Measurements from ENCODE around the gene PPP1R1B. TPM values are rescaled to one million over a fixed set of nuclear protein-coding genes. Genes with fewer than 3 reads are reported as not detected.

Gene PPP1R1B
- total and polyA plus RNA-seq, 9 of the 15 experiments (the other 6 are each of a cell fraction or from before 2014, with no cell fraction given) = 0.07 to 0.18 (median 0.10) TPM; not detected in 4

- TF ChIP-seq ARID4B (CRISPR knock-in tag; IDR thresholded peaks at IDR 0.05) (no peak), ZBTB26 (CRISPR knock-in tag; IDR thresholded peaks at IDR 0.05) (no peak), ELF2 (CRISPR knock-in tag; IDR thresholded peaks at IDR 0.05) (no peak), ZFP1 (CRISPR knock-in tag; IDR thresholded peaks at IDR 0.05) (no peak), NBN (IDR thresholded peaks at IDR 0.05; ENCODE audit: low read depth) (no peak; the same call in 1 of the 2 replicates), RERE (CRISPR knock-in tag; IDR thresholded peaks at IDR 0.05; ENCODE audit: borderline replicate concordance) (no peak), TBL1XR1 (IDR thresholded peaks at IDR 0.05; ENCODE audit: low read length in 2 of 2) (0 out of 4 replicates have a peak, but pooled peaks of 1 of the 2 experiments have one; percentile 72), SOX6 (IDR thresholded peaks at IDR 0.05) (peak; percentile 78), NR1H2 (CRISPR knock-in tag; IDR thresholded peaks at IDR 0.05) (no peak), FOXJ3 (CRISPR knock-in tag; IDR thresholded peaks at IDR 0.05) (no peak), THAP12 (CRISPR knock-in tag; IDR thresholded peaks at IDR 0.05) (peak; percentile 43; the same call in 1 of the 2 replicates), CCNT2 (IDR thresholded peaks at IDR 0.05; ENCODE audit: borderline replicate concordance, extremely low read depth, insufficient read length, low read depth, low read length) (peak; percentile 98), ZSCAN29 (IDR thresholded peaks at IDR 0.05) (peak; percentile 18; the same call in 1 of the 2 replicates), SRSF9 (IDR thresholded peaks at IDR 0.05; ENCODE audit: borderline replicate concordance, low read depth, low read length) (no peak)
Observed at GRCh38 chr17:39667262-39667944, 40.7 kb downstream of the PPP1R1B start (continued).
